COLO668 (cell line): ENCODE measurements around the gene ZMIZ1.

Experiments used
- DNase-seq: peaks from one replicate; lab custom pipeline; 2025; ENCODE audit not compliant: unreplicated experiment; lab: John Stamatoyannopoulos, UW

The ZMIZ1 gene, protein sequence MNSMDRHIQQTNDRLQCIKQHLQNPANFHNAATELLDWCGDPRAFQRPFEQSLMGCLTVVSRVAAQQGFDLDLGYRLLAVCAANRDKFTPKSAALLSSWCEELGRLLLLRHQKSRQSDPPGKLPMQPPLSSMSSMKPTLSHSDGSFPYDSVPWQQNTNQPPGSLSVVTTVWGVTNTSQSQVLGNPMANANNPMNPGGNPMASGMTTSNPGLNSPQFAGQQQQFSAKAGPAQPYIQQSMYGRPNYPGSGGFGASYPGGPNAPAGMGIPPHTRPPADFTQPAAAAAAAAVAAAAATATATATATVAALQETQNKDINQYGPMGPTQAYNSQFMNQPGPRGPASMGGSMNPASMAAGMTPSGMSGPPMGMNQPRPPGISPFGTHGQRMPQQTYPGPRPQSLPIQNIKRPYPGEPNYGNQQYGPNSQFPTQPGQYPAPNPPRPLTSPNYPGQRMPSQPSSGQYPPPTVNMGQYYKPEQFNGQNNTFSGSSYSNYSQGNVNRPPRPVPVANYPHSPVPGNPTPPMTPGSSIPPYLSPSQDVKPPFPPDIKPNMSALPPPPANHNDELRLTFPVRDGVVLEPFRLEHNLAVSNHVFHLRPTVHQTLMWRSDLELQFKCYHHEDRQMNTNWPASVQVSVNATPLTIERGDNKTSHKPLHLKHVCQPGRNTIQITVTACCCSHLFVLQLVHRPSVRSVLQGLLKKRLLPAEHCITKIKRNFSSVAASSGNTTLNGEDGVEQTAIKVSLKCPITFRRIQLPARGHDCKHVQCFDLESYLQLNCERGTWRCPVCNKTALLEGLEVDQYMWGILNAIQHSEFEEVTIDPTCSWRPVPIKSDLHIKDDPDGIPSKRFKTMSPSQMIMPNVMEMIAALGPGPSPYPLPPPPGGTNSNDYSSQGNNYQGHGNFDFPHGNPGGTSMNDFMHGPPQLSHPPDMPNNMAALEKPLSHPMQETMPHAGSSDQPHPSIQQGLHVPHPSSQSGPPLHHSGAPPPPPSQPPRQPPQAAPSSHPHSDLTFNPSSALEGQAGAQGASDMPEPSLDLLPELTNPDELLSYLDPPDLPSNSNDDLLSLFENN

DNA sequence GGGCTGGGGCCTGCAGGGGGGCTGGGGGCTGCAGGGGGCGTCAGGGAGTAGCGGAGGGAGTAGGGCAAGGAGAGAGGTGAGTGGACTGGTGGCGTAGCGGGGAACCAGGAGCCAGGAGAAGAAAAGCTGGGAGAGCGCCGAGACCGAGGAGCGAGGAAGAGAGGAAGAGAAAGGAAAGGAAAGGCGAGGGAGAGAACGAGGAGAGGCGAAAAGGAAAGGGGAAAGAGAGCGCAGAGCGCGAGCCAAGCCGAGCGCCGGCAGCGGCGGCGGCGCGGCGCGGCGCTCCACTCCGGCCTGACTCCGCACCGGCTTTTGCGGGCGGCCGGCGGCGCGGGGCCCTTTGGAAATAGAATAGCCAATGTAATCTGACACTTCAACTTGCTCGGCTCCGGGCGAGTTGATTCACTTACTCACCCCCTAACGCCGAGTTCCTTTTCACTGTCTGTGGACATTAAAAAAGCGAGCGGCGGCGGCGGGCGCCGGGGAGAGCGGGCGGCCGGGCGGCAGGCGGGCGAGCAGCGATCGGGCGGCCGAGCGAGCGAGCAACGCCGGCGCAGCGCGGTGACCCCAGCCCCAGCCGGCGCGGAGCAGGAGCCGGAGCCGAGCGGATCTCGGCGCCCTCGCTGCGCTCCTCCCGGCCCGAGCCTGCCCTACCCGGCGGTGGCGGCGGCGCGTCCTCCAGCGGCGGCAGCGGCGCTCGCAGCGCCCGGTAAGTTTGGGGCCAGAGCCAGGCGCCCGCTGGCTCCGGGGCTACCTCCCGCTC is at the start of gene ZMIZ1:
TSS of gene ZMIZ1 (plus strand) at position 405 of the 763 bp plus-strand sequence. CDS start 132,667 bp downstream, outside the sequence.
- DNase-seq = peak; percentile 86

DNA sequence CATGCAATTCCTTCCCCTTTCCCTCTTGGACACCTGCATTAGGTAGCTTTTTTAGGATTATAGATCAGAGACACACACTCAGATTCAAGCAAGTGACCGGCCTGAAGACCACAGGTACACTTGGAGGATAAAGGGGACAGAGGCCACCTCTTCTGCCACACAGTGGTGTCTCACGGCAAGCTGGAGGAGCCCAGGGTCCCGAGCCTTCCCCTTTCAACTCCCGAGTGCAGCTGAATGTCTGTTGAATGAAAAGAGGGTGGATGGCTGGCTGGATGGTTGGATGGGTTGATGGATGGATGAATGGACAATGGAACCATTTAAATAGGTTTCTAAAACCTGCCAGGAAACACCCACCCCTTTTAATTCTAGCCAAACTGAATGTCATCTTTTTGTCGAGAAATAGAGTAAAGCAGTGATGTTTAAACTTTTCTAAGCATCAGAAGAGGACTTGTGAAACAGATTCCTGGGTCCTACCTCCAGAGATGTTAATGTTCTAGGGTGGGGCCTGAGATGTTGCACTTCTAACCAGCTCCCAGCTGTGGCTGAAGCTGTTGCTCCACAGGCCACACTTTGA is 49.2 kb upstream of the ZMIZ1 start:
- no peak for DNase-seq

DNA sequence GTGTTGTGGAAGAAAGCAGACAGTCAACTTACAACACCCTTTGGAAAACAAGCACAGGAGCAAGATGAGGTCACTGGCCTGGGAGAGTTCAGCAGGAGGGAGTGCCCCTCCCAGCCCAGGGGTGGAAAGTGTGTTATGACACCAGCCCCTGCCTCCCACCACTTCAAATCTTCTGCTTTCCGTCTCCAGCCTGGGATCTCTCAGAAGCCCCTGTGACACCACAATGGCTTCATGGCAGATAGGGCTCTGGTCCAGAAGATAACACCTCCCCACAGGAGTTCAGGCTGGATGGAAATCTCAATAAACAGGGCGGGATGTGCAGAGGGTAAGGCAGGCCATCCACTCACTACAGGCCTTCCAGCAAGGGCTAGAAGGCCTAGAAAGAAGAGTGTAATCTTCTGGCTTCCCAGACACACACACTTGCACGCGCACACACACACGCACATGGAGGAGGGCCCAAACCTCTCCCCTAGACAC is 48.7 kb upstream of the ZMIZ1 start:
- DNase-seq = no peak

DNA sequence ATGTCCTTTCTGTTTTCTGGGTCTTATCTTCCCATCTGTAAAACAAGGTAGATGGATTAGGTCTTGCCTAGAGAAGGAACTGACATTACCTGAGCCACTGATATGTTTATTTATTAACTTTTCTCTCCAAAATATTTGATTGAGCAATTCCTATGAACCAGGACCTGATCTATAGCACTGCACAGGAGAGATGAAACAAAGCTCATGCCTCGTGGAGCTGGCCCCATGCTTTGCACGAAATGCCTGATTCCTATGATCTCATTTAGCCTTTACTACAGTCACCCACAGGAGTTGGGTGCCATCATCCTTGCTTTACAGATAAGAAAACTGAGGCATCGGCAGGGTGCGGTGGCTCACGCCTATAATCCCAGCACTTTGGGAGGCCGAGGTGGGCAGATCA is 48.2 kb upstream of the ZMIZ1 start:
- DNase-seq = no peak

DNA sequence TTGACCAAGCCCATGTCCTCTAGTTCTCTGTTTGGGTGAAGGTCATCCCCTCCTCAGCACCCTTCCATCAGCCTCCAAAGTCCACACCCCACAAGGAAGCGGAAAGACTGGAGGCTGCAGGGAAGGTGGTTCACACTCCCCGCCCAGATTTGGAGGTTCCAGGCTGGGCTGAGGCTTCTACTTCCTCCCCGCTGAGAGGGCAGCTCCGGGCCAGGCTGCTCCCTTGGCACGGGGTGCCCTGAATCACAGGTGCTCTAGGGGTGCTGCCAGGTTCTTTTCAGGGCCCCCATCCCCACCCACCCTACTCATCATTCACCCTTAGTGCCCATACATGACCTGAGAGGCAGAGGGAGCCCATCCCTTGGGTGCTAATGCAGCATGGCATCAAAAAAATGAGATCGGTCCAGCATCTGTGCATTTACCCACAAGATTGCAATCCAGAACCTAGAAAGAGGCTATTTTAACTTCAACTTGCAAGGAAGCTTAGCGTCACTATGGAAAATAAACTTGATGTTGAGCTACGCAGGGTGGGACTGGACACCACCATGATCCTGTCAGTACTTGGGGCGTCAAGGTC is 47.3 kb upstream of the ZMIZ1 start:
- no peak for DNase-seq

DNA sequence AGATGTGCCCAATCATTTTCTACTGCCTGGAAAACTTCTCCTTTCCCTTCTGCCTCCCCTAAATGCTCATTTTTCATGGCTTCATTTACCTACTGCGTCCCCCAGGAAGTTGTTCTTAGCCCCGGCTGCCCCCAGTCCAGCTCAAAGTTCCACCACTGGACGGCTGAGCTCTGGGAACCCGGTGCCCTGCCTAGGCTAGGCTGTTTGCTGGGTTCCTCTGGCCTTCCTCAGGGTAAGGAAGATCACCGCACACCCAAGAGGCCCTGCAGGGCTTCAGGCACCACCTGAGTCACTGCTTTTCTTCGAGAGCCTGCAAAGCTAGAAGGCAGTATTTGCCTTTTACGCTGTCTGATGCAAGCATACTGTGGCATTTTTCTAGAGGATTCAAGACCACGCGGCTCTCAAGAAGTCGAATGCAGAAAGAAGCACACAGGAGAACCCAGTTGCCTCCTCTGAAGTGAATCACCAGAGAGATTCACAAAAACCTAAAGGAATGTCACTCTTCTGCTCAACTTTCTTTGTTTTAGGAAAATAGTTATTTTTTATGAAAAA is 46.7 kb upstream of the ZMIZ1 start:
- no peak for DNase-seq

DNA sequence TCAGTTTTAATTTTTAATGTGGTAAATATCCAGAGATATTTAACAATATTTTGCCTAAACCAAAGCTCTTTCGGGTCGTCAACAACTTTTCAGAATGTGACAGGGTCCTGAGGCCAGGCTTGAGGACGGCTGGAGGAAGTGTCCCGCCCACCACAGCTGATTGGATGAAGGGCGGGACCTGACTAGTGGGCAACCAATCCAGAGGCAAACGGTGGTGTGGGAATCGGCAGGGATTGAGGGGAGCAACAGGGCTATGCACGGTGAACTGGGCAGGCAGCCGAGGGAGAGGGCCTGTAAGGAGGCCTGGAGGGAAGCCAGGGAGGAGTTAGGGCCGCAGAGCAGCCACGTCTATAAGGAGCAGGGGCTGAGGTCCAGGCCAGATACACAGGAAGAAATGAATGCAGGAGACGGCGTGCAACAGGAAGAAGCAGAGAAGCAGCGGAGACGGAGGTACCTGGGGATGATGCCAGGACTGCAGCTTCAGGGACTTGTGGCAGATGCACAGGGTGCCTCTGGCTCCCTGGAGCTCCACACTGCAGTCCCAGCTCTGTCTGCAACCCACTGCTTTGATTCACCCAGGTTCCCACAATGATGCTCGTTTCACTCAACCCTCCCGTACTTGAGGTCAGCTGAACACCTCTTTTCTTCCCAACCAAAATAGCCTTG is 46.1 kb upstream of the ZMIZ1 start:
- no peak for DNase-seq

DNA sequence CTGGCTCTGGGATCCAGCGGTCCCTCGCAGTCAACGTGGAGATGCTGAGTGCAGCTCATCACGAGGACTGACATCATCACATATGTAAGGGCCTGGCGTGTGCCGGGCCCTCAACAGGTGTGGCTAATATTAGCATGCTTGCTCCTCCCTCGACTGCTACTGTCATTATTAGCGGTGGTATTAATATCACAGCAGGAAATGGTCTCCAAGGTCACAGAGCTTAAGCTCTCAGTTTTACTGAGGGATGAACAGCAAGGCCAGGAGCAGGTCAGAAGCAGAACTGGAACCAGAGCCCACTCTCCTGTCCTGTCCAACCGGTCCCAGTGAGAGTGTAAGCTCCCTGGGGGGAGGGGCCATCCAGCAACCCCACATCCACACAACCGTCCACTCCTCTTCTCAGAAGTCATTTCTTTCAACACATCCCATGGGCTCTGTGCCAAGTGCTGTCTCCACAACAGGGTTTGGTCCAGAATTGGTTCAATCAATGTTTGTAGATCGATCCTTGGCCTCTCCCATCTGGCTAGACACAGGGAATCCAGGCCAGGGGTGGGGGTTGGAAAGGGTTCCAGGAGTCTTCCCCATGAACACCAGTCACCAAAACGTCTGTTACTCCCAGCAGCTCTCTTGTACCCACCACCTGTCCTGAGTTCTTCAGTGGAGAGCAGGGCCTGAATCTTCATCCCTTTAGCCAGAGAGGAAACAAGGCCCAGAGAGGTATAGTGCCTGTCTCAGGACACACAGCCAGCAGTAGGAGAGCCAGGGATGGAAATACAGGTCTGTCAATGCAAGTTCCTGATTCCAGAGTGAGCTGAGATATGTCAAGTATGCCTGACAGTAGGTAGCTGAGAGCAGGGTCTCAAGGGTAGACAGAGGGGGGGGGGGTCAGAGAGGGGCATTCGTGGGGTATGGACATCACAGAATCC is 45.3 kb upstream of the ZMIZ1 start:
- no peak for DNase-seq

DNA sequence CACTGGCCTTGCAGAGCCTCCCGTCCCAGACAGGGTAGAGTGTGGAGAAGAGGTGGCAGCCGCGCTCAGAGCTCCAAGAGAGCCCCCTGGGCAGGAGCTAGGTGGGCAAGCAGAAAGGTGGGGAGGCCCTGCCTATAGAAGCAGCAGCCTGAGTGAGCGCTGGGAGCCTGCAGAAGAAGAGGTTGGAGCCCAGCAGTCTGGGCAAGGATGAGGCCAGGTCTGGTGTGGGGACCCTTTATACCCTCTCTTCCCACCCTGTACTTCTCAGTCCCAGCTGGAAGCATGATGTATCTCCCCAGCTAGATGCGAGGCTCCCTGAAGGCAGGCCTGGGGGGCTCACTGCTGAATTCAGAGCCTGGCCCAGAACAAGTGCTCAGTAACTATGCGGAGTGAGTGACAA is 44.5 kb upstream of the ZMIZ1 start:
- DNase-seq = no peak

DNA sequence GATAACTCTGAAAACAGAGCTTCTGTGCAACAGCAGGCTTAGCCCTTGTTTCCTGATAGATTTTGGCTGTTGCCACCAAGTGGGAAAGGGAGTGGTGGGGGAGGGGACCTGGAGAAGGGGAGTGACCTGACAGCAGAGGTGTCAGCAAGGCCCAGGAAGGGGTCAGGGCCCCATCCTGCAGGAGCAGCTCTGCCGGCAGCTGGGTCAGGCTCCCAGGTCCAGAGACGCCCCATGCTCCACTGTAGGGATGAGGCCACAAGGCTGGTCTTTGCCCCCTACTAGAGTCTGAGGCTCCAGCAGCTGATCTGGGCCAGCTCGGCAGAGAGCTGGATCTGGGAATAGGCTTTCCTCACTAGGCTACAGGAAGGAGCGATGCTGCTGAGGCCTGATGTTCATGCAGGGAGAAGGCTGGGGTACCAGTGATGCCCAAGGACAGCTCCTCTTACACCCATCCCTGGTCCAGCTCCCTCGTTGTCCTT is 44.0 kb upstream of the ZMIZ1 start:
- no peak for DNase-seq

DNA sequence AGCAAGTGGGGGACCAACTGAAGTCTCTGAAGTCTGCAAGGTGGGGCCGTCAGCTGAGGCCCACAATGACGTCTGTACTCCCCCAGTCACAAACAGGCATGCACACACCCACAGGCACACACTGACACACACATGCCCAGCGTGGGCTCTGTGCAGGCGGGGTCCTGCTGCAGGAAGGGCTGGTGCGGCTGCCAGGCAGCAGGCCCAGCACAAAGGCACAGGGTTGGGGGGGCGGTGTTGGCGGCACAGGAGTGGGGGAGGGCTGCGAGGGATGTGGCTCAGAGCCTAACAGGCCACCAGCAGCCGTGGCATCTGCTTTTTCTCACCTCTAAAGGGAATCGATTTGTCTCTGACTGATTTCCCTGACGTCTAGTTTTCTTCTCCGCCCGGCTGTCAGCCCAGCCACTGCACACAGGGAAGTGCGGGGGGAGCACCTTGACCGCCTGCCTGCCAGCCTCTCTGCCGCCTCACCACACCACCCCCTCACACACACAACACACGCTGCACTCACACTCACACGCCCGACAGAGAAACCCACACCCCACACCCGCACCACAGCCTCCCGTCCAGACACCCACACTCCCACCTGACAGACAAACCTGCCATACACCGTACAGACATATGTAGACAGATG is 43.5 kb upstream of the ZMIZ1 start:
- DNase-seq = peak; percentile 7

DNA sequence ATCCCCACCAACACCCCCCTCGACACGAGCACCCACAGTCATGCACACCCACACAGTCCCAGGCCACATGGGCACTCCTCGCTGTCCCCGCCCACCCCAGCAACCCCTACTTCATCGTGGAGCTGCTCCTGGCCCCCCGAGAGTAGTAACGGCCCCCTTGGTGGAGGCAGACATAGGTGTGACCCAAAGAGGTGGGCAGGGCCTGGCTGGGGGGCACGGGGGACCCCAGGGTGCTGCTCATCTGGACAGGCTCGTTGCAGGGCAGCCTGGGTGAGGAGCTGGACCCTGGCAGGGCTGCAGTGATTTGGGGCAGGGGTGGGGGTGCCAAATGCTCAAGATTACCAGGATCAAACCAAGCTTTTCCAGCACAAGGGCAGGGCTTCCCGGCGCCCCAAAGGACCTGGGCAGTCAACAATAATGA is 42.4 kb upstream of the ZMIZ1 start:
- no peak for DNase-seq

DNA sequence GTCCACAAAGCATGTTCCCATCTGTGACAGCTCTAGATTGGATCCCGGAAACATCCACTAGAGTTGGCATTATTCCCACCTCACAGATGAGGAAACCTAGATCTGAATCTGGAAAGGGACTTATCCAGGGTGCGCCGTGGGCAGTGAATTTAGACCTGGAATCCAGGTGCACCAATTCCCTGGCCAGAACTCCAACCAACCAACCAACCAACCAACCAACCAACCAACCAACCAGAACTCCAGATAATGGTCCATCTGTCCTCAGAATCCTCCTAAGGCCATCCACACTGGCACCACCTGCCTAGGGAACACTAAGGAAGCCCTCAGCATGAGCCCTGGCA is 42.0 kb upstream of the ZMIZ1 start:
- no peak for DNase-seq

DNA sequence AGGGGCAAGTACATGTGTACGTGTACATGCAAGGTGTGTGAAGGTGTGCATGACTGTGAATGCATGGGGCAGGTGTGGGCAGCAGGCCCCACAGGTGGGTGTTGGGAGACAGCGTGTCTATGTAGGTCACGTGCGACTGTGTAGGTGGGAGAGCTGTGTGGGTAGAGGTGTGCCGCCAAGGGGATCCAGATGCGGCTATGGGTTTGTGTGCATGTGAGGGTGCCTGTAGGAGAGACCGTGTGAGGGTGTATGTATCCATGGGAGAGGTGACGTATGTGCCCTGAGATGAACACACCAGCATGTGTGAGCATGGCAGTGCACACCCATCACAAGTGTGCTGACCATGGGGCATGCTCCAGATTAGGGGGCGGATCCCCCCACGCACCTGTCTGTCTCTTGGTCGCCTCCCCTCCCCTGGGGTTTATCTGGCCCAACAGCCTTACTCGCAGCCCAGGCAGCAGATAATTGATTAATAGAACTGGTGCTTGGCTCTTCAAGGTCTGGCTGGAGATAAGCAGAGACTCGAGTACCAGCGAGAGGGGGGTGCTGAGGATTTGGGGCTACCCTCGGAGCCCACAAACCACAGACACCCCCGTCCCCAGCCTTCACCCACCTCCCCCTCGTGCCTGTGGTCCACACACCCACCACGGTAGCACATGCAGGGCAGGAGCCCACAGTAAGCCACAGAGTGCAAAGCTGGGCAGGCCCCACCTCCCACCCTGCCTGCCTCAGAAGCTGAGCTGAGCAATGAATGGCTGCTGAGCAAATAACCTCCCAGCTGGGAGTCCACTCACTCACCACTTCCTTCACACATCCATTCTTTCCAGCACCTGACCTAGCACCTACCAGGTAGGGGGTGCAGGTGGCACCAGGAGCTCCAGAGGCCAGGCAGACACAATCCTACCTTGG is 41.4 kb upstream of the ZMIZ1 start:
- DNase-seq = peak; percentile 52

DNA sequence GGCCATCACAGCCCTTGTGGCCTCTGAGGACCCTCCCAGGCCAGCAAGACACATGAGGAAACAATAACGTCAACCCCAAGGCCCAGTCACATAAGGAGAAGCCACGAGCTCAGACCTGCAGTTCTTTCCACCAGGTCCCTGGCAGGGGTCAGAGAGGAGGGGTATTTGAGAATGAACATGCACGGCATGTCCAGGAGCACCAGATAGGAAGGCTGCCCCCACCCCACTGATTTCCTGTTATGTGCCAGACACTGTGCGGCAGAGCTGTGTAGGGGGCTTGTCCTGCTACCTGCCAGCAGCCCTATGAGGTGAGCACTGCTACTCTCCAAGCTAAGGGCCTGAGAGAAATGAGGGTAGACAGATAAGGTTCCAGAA is 40.7 kb upstream of the ZMIZ1 start:
- no peak for DNase-seq

DNA sequence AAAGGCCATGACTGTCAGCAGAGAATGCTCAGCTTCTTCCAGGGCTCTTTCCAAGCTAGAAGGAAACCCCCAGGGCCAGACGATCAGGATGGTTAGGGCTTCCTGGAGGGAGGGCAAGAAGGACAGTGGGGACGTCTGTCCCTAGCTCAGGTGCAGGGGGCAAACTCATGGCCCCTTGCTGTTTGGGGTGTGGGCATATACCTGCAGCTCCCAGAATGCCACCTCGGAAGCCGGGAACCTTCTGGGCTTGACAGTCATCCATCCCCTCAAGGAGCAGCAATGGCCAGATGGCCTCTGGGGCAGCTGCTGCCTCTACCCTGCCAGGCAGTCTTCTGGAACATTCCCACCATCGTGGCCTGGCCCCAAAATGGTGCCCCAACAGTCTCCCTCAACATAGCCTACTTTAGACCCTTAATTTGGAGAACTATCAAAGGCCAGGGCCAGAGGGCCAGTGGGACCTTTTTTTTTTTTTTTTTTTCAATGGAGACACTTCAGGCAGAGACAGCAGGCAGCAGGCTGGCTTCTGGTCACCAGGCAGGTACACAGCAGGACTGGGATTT is 40.2 kb upstream of the ZMIZ1 start:
- no peak for DNase-seq
